Skeletal muscle satellite cell (primary cell): ENCODE measurements around the gene JPT2.

ENCODE experiments used
- H3K27me3 ChIP-seq: 2 replicates; pipeline ENCODE4 v1.7.0; 2013; ENCODE audit warnings: low read length; ENCODE audit not compliant: control insufficient read depth, insufficient read depth
- H3K36me3 ChIP-seq: 2 replicates; pipeline ENCODE4 v1.7.0; 2013; ENCODE audit warnings: mild to moderate bottlenecking, control low read depth, low read length; ENCODE audit not compliant: insufficient read depth
- H3K4me1 ChIP-seq: 2 replicates; pipeline ENCODE4 v1.7.0; 2013; ENCODE audit warnings: low read length; ENCODE audit not compliant: control insufficient read depth, insufficient read depth
- H3K4me2 ChIP-seq: 2 replicates; pipeline ENCODE4 v1.7.0; 2013; ENCODE audit warnings: mild to moderate bottlenecking, low read length
- H3K4me3 ChIP-seq: 2 replicates; pipeline ENCODE4 v1.7.0; 2013; ENCODE audit warnings: low read length
- H3K9ac ChIP-seq: 2 replicates; pipeline ENCODE4 v1.7.0; 2013; ENCODE audit warnings: mild to moderate bottlenecking, low read depth, low read length, moderate library complexity
- H3K9me3 ChIP-seq: replicated peaks from 2 replicates; pipeline ENCODE4 v1.7.0; 2013; ENCODE audit warnings: mild to moderate bottlenecking, control low read depth, low read length

The JPT2 gene

DNA sequence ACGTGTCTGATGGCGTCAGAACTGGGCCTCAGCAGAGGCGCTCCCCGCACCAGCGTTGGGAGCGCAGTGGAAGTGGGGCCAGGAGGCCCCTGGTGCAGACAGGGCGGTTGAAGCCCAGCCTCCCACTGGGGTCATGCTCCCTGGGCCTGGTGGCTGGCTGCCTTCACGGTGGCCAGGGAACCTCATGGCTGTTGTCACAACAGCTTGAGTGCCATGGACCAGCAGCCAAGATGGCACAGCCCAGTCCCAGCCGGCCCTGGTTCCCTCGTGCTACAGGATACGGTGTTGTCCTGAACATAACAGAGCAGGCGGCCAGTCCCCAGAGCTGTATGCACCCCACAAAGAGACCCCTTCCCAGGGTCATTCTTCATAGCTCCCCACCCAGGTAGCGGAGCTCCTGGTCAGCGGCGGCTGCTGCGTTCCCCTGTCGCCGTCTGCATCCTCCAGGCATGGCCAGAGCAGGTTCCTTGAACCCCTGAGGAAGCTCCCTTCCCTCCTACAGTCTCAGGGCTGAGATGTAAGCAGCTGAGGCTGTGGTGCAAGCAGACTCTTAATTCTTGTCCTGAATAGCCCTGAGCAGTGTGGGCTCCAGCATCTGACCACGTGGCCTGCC is 63.6 kb downstream of the JPT2 start:
- H3K27me3 ChIP-seq = no peaks in the 10 kb centered on the region
- no peaks in the 10 kb centered on the region for H3K9me3 ChIP-seq
- H3K4me2 ChIP-seq = no peak overlapping the region
- peaks cover 22% of the 10 kb centered on the region for H3K4me1 ChIP-seq
- no peak overlapping the region for H3K4me3 ChIP-seq
- peaks cover 38% of the 10 kb centered on the region for H3K36me3 ChIP-seq
- no peak overlapping the region for H3K9ac ChIP-seq

DNA sequence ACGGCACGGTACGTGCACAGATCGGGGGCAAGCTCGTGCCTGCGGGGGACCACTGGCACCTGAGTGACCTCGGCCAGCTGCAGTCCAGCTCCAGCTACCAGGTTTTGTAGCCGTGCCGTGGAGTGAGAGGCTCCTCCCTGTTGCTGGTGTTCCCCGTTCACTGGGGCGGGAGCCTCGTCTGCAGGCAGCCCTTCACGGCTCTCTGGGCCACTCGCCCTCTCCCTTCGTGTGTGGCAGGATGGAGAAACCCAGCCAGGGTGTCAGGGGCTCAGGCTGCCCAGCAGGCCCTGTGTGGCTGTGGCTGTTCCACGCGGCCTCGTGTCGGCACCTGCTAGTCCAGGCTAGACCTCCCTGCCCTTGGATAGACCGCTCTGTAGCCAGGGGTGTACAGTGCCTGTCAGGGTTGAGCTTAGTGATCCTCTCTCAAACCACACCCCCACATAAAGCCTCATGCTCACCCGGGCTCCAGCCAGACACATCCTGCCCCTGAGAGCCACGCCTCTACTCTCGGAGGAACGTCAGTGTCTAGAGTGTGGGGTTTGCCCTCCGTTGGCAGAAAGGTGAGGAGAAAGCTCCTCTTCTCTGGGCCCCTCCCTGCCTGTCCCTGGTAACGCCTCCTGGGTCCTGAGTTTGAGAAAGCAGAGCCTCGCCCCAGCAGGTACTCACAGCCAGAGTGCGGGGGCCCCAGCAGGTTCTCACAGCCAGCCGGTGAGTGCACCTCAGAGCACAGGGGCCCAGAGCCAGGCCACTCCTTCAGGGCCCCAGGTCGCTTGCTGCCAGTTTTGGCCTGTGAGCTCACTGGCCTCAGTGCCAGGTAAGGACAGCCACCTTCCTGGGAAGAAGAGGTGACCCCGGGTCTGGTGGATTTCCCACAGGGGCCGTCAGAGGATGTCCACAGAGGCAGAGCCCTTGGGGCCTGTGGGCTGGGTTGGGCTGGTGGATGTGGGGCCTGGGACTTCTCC is 65.6 kb downstream of the JPT2 start:
- Histone ChIP-seq H3K9me3 (no peaks in the 10 kb centered on the region), H3K4me3 (no peak overlapping the region), H3K4me1 (peaks cover 29% of the 10 kb centered on the region), H3K27me3 (no peaks in the 10 kb centered on the region), H3K36me3 (peaks cover 58% of the 10 kb centered on the region), H3K9ac (no peak overlapping the region), H3K4me2 (no peak overlapping the region)

- no peaks in the 10 kb centered on the region for H3K9me3 ChIP-seq
- H3K9ac ChIP-seq = no peak overlapping the region
- no peaks in the 10 kb centered on the region for H3K27me3 ChIP-seq
- H3K4me2 ChIP-seq = no peak overlapping the region
- H3K4me3 ChIP-seq = no peak overlapping the region
- H3K4me1 ChIP-seq = peaks cover 31% of the 10 kb centered on the region
- H3K36me3 ChIP-seq = peaks cover 65% of the 10 kb centered on the region
Observed at GRCh38 chr16:1744338-1744840, 66.3 kb downstream of the JPT2 start.

DNA sequence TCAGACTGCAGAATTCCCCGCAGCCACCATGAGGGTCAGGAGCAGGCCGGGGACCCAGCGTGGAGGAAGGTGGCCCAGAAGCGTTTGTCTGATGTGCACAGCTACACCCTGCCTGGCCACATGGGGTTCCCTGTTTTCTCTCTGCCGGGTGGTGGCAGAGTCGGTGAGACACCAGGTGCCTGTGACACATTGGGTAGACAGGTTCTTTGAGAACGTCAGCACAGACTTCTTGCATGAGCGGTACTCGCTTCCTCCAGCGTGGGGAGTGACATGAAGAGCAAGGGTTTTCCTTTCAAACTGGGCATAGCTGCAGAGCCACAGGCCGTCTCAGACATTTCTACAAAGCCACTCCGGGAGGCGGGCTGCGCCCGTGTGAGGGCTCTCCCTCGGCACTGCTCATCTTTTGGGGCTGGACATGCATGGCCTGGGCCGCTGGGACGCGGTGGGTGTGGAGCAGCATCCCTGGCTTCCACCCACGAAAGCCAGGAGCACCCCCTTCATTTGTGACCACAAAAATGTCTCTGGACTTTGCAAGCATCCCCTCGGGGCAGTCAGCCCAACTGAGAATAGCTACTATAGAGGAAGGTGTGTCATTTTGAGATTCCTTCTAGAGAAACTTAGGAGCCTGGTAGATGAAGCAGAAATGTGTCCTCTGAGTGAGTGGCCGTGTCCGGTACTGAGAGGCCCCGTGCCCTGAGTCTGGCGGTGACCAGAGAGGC is 67.3 kb downstream of the JPT2 start:
- H3K9ac ChIP-seq = peak overlapping the region; percentile 86
- H3K4me3 ChIP-seq = peak overlapping the region; percentile 57
- no peaks in the 10 kb centered on the region for H3K9me3 ChIP-seq
- peak overlapping the region; percentile 89 for H3K4me2 ChIP-seq
- H3K27me3 ChIP-seq = no peaks in the 10 kb centered on the region
- peaks cover 38% of the 10 kb centered on the region for H3K4me1 ChIP-seq
- peaks cover 62% of the 10 kb centered on the region for H3K36me3 ChIP-seq

GRCh38 chr16:1745900-1746692 is 68.0 kb downstream of the JPT2 start:
- H3K9ac ChIP-seq = peak overlapping the region; percentile 86
- peaks cover 60% of the 10 kb centered on the region for H3K36me3 ChIP-seq
- H3K27me3 ChIP-seq = no peaks in the 10 kb centered on the region
- H3K9me3 ChIP-seq = no peaks in the 10 kb centered on the region
- H3K4me1 ChIP-seq = peaks cover 38% of the 10 kb centered on the region
- H3K4me2 ChIP-seq = peak overlapping the region; percentile 89
- peak overlapping the region; percentile 57 for H3K4me3 ChIP-seq

DNA sequence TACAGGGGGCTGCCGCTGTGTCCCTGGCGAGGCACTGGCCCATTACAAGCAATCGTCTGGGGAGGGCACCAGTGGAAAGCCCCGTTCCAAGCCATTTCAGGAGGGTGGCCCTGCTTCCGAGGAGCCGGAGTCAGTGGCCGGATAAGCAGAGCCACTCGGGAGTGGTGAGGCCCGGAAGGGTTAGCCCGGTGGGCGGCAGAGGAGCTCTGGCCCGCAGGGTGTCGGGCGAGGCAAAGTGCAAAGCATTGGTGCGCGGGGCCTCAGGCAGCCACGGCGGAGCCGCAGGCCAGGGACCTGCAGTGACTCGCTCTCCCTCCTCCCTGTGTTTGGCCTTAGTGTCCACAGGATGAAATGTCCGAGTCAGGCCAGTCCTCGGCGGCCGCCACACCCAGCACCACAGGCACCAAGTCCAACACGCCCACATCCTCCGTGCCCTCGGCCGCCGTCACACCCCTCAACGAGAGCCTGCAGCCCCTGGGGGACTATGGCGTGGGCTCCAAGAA is 68.7 kb downstream of the JPT2 start:
- H3K36me3 ChIP-seq = peaks cover 64% of the 10 kb centered on the region
- peak overlapping the region; percentile 64 for H3K4me2 ChIP-seq
- H3K4me1 ChIP-seq = peaks cover 38% of the 10 kb centered on the region
- peak overlapping the region; percentile 7 for H3K4me3 ChIP-seq
- no peaks in the 10 kb centered on the region for H3K27me3 ChIP-seq
- H3K9ac ChIP-seq = peak overlapping the region; percentile 61
- no peaks in the 10 kb centered on the region for H3K9me3 ChIP-seq

GRCh38 chr16:1747934-1748333 is 69.9 kb downstream of the JPT2 start:
- Histone ChIP-seq H3K4me3 (no peak overlapping the region), H3K9me3 (no peaks in the 10 kb centered on the region), H3K4me1 (peaks cover 38% of the 10 kb centered on the region), H3K36me3 (peaks cover 69% of the 10 kb centered on the region), H3K27me3 (no peaks in the 10 kb centered on the region), H3K9ac (no peak overlapping the region), H3K4me2 (no peak overlapping the region)

DNA sequence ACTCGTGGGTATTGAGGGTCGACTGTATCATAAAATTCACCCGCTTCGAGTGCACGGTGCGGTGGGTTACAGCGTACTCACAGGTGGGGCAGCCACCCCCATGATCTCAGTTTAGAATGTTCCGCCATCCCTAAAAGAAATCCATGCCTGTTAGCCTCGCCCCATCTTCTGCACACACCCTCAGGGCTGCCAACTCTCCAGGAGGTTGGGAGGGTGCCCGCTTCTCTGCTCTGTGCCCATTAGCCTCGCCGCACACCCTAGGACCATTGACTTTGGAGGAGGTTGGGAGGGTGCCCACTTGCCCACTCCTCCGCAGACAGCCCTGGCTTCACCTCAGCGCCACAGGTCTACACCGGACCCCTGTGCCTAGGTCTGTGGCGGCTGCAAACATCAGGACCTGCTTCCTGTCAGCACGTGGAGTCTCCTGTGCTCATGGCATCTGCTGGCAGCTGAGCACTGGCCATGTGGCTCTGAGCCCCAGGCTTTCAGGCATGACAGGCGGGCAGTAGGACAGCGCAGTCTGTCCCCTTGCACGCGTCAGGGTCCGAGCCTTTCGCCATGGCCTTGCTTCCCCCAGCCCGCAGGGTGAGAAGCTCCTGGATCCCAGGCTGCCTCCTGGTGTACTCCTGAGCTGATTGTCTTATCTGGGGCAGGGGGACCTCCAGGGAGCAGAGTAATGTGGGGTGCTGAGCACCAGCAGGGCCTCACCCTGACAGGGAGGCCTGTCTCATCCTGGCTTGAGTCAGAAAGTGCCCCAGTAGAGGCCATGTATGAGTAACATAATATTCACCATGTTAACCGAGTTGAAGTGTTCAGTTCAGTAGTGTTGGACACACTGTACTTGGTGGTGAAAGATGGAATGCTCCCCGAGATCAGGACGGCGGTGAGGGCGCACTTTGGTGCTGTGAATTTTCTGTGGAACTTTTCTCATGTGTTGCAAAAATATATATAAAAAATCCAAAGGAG is 71.4 kb downstream of the JPT2 start:
- Histone ChIP-seq H3K27me3 (no peaks in the 10 kb centered on the region), H3K4me3 (no peak overlapping the region), H3K9ac (no peak overlapping the region), H3K36me3 (peaks cover 58% of the 10 kb centered on the region), H3K9me3 (no peaks in the 10 kb centered on the region), H3K4me2 (no peak overlapping the region), H3K4me1 (peaks cover 36% of the 10 kb centered on the region)
